ENCODE data around the gene DGKQ.

The DGKQ gene

DNA sequence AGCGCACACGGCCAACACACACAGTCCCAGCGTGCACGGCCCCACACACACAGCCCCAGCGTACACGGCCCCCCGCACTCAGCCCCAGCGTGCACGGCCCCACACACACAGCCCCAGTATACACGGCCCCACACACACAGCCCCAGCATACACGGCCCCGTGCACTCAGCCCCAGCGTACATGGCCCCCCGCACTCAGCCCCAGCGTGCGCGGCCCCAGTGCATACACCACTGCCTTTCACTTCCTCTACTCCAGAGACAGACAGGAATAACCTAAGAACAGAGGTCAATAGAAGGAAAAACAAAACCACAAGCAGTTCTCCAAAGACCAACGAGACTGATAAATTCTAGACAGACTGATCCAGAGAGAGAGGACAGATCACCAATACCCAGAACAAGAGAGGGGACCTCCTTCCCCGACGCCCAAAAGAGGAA is 58.3 kb downstream of the DGKQ start:
- Histone ChIP-seq H3K36me3 (ENCODE audit: control insufficient read depth in 1 of 2, insufficient read depth in 2 of 2, low read length in 2 of 2) (peaks cover 9 to 31% of the 10 kb centered on the region in 2 donors), H3K9me3 (ENCODE audit: control insufficient read depth in 1 of 2, low read length in 2 of 2) (peaks cover 0 to 2% of the 10 kb centered on the region in 2 donors), H3K4me3 (ENCODE audit: low read depth in 1 of 2, low read length in 2 of 2) (no peak overlapping the region), H3K4me1 (ENCODE audit: control insufficient read depth in 1 of 2, insufficient read depth in 2 of 2, low read length in 2 of 2) (peaks cover 0 to 3% of the 10 kb centered on the region in 2 donors), H3K27ac (ENCODE audit: low read length) (no peak overlapping the region), H3K27me3 (ENCODE audit: low read depth, low read length) (no peaks in the 10 kb centered on the region)

DNA sequence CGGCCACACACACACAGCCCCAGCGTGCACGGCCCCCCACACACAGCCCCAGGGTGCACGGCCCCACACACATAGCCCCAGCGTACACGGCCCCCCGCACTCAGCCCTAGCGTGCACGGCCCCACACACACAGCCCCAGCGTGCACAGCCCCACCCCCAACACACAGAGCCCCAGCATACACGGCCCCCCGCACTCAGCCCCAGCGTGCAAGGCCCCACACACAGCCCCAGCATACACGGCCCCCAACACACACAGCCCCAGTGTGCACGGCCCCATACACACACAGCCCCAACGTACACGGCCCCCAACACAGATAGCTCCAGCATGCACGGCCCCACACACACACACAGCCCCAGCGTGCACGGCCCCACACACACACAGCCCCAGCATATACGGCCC is 58.8 kb downstream of the DGKQ start:
- Histone ChIP-seq H3K27ac (ENCODE audit: low read length) (no peak overlapping the region), H3K27me3 (ENCODE audit: low read depth, low read length) (no peaks in the 10 kb centered on the region), H3K9me3 (ENCODE audit: control insufficient read depth in 1 of 2, low read length in 2 of 2) (peaks cover 0 to 2% of the 10 kb centered on the region in 2 donors), H3K4me1 (ENCODE audit: control insufficient read depth in 1 of 2, insufficient read depth in 2 of 2, low read length in 2 of 2) (peaks cover 0 to 3% of the 10 kb centered on the region in 2 donors), H3K36me3 (ENCODE audit: control insufficient read depth in 1 of 2, insufficient read depth in 2 of 2, low read length in 2 of 2) (peaks cover 9 to 36% of the 10 kb centered on the region in 2 donors), H3K4me3 (ENCODE audit: low read depth in 1 of 2, low read length in 2 of 2) (no peak overlapping the region)

DNA sequence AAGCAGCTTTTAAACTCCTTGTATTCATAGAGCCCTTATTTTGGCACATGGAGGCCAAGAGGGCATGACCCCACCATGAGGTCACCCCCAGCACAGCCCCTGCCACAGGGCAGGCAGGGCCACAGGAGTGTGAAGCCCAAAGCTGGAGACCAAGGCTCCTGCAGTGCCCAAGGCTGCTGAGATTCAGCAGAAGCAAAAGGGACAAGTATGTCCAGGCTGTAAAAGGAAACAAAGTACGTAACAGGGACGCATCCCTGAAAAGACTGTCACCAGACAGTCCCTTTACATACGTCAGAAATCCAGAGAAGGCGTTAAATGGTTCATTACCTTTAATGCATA is 60.1 kb downstream of the DGKQ start:
- H3K4me1 ChIP-seq (ENCODE audit: control insufficient read depth in 1 of 2, insufficient read depth in 2 of 2, low read length in 2 of 2): peaks cover 0 to 3% of the 10 kb centered on the region in 2 donors
- H3K27me3 ChIP-seq (ENCODE audit: low read depth, low read length): no peaks in the 10 kb centered on the region
- H3K27ac ChIP-seq (ENCODE audit: low read length): no peak overlapping the region
- H3K4me3 ChIP-seq (ENCODE audit: low read depth in 1 of 2, low read length in 2 of 2): no peak overlapping the region
- H3K9me3 ChIP-seq (ENCODE audit: control insufficient read depth in 1 of 2, low read length in 2 of 2): peaks cover 0 to 2% of the 10 kb centered on the region in 2 donors
- peaks cover 9 to 38% of the 10 kb centered on the region in 2 donors for H3K36me3 ChIP-seq (ENCODE audit: control insufficient read depth in 1 of 2, insufficient read depth in 2 of 2, low read length in 2 of 2)

DNA sequence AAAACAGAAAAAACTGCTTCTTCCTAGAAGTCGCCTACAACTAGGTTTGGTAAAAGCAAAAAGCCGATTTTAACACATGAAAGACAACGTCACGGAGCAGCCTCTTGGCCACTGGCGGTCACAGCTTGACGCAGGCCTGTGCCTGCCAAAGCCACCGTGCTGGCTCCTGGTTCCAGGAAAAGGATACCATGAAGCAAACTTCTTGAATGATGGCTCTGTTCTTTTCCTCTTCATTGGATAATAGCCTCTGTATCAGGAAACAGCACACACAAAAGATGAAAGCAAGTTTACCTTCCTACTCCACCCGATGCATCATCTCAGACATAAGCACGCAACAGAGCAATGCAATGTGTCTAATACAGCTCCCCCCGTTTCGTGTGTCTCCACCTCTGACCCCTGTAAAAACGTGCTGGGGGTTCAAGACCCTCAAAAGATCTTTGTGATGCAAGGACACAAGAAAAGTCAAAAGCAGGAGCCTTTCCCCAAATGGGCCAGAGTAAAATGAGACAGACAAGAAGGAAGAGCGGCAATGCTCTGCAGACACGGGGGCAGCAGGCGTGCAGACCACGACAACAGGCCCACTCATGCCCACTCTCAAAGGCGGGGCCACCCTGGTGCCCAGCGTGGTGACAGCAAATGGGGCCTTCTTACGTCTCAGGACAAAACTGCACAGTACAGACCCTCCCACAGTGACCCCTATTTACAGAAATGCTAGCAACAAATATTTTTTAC is 60.7 kb downstream of the DGKQ start:
- Histone ChIP-seq H3K4me3 (ENCODE audit: low read depth in 1 of 2, low read length in 2 of 2) (no peak overlapping the region), H3K4me1 (ENCODE audit: control insufficient read depth in 1 of 2, insufficient read depth in 2 of 2, low read length in 2 of 2) (peaks cover 0 to 3% of the 10 kb centered on the region in 2 donors), H3K36me3 (ENCODE audit: control insufficient read depth in 1 of 2, insufficient read depth in 2 of 2, low read length in 2 of 2) (peaks cover 9 to 39% of the 10 kb centered on the region in 2 donors), H3K9me3 (ENCODE audit: control insufficient read depth in 1 of 2, low read length in 2 of 2) (no peaks in the 10 kb centered on the region), H3K27ac (ENCODE audit: low read length) (no peak overlapping the region), H3K27me3 (ENCODE audit: low read depth, low read length) (no peaks in the 10 kb centered on the region)

DNA sequence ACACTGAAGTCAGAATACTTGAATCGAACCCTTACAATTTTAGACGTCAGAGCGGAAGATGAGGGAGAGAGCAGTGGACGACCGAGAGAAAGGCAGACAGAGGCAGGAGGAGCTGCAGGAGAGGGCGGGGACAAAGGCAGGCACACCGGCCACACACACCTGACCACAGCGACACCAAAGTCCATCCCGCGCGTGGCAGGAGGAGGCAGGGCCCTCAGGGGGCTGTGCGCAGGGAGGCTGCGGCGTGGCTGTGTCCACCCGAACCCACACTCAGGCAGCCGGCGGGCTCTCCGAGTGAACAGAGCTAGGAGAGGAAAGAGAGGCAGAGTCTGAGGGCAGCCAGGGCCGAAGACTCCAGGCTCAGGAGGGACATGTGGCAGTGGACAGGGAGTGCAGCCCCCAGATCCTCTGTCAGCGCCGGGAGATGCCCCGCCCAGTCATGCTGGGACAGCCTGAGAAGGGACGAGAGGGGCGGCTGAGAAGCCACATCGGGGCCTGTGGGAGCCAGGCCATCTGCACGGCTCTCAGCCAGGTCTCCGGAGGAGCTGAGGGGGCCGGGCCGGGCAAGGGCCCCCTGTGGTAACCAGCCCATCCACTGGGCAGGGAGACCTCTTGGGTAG is 61.4 kb downstream of the DGKQ start:
- Histone ChIP-seq H3K9me3 (ENCODE audit: control insufficient read depth in 1 of 2, low read length in 2 of 2) (no peaks in the 10 kb centered on the region), H3K36me3 (ENCODE audit: control insufficient read depth in 1 of 2, insufficient read depth in 2 of 2, low read length in 2 of 2) (peaks cover 9 to 41% of the 10 kb centered on the region in 2 donors), H3K4me3 (ENCODE audit: low read depth in 1 of 2, low read length in 2 of 2) (no peak overlapping the region), H3K27me3 (ENCODE audit: low read depth, low read length) (no peaks in the 10 kb centered on the region), H3K27ac (ENCODE audit: low read length) (no peak overlapping the region), H3K4me1 (ENCODE audit: control insufficient read depth in 1 of 2, insufficient read depth in 2 of 2, low read length in 2 of 2) (peaks cover 0 to 3% of the 10 kb centered on the region in 2 donors)

DNA sequence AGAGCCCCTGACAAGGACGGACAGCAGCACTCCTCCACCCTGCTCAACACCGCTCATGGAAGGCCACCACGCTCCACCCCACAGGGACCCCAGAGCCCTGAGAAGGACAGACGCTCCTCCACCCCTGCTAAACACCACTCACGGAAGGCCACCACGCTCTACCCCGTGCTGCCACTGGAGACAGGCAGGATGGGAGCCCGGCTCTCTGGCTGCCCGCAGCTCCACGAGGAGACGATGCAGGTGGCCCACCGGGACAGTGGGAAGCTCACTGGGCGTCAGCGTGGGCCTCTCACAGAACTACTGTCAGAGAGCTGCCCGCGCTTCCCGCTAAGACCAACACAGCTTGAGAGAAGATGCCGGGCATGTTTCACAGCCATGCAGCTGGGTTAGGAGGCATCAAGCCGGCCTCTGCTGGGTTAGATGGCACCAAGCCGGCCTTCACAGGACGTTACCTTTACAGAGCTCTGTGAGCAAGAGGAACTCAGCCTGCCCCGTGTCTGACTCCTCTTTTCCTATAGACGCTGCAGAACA is 62.1 kb downstream of the DGKQ start:
- peaks cover 0 to 3% of the 10 kb centered on the region in 2 donors for H3K4me1 ChIP-seq (ENCODE audit: control insufficient read depth in 1 of 2, insufficient read depth in 2 of 2, low read length in 2 of 2)
- H3K9me3 ChIP-seq (ENCODE audit: control insufficient read depth in 1 of 2, low read length in 2 of 2): no peaks in the 10 kb centered on the region
- no peaks in the 10 kb centered on the region for H3K27me3 ChIP-seq (ENCODE audit: low read depth, low read length)
- peaks cover 9 to 41% of the 10 kb centered on the region in 2 donors for H3K36me3 ChIP-seq (ENCODE audit: control insufficient read depth in 1 of 2, insufficient read depth in 2 of 2, low read length in 2 of 2)
- no peak overlapping the region for H3K27ac ChIP-seq (ENCODE audit: low read length)
- H3K4me3 ChIP-seq (ENCODE audit: low read depth in 1 of 2, low read length in 2 of 2): no peak overlapping the region

DNA sequence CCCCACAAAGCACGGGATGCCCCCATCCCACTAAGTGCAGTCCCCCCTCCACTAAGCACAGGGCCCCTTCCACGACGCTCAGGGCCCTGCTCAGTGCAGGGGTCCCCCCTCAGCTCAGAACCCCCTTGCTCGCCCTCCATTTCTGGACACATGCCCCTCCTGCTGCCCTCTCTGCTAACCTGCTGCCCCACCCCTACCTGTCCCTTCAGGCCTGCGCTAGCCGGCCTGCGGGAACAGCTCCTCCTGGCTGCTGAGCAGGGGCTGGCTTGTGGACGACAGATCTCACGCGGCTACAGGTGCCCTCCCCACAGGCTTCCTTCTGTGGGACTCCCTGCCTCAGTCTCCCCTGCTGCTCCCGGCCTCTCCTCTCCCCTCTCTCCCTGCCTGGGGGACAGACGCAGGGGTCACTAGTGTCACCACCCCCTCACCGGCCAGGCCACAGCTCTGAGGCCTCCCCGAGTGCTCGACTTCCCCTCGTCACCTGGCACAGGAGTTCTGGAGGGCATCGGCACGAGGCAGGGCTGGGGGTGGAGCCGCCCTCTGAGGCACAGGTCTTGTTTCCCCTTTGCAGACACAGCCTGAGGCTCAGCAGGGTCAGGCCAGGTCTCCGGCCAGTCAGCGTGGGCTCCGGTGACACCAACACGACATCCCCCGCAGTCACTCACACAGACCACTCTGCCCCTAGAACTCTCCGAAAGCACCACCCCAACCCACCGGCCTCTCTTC is 62.8 kb downstream of the DGKQ start:
- no peak overlapping the region for H3K27ac ChIP-seq (ENCODE audit: low read length)
- peaks cover 9 to 44% of the 10 kb centered on the region in 2 donors for H3K36me3 ChIP-seq (ENCODE audit: control insufficient read depth in 1 of 2, insufficient read depth in 2 of 2, low read length in 2 of 2)
- H3K4me1 ChIP-seq (ENCODE audit: control insufficient read depth in 1 of 2, insufficient read depth in 2 of 2, low read length in 2 of 2): peaks cover 0 to 1% of the 10 kb centered on the region in 2 donors
- no peaks in the 10 kb centered on the region for H3K9me3 ChIP-seq (ENCODE audit: control insufficient read depth in 1 of 2, low read length in 2 of 2)
- H3K27me3 ChIP-seq (ENCODE audit: low read depth, low read length): no peaks in the 10 kb centered on the region
- no peak overlapping the region for H3K4me3 ChIP-seq (ENCODE audit: low read depth in 1 of 2, low read length in 2 of 2)

DNA sequence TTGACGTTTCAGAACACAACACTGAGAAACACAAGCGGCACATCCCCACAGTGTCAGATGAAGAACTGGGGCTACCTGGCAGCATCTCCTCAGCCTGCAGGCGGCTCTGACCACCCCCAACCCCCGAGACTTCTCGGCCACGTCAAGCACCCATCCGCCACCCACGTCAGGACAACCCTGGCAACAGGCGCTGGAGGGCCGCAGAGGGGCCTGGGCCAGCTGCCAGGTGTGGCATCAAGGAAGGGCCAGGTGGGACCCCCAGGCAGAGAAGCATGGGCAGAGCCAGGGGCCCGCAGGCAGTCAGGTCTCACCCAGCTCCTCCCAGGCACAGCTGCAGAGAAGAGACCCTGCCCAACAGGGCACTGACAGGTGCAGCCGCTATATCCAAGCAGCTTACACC is 63.5 kb downstream of the DGKQ start:
- H3K27ac ChIP-seq (ENCODE audit: low read length): no peak overlapping the region
- H3K36me3 ChIP-seq (ENCODE audit: control insufficient read depth in 1 of 2, insufficient read depth in 2 of 2, low read length in 2 of 2): peaks cover 10 to 45% of the 10 kb centered on the region in 2 donors
- no peaks in the 10 kb centered on the region for H3K4me1 ChIP-seq (ENCODE audit: control insufficient read depth in 1 of 2, insufficient read depth in 2 of 2, low read length in 2 of 2)
- H3K4me3 ChIP-seq (ENCODE audit: low read depth in 1 of 2, low read length in 2 of 2): no peak overlapping the region
- no peaks in the 10 kb centered on the region for H3K9me3 ChIP-seq (ENCODE audit: control insufficient read depth in 1 of 2, low read length in 2 of 2)
- H3K27me3 ChIP-seq (ENCODE audit: low read depth, low read length): no peaks in the 10 kb centered on the region

DNA sequence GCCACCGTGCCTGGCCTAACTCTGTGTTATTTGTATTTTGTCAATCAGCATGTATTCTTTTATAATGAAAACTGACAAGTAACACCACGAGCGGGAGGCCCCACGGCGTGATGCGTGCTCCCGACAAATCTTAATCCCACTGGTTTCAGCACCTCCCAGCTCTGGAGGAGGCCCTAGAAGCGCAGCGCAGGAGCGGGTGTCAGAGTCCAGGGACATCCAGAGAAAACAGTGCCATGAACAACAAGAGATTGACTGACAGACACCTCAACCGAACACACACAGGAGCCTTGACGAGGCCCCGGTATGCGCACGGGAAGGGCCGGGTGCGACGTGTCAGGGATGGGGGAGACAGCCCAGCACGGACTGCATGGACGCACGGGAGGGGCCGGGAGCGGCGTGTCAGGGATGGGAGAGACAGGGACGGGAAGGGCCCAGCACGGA is 64.2 kb downstream of the DGKQ start:
- Histone ChIP-seq H3K4me3 (ENCODE audit: low read depth in 1 of 2, low read length in 2 of 2) (no peak overlapping the region), H3K27ac (ENCODE audit: low read length) (no peak overlapping the region), H3K27me3 (ENCODE audit: low read depth, low read length) (no peaks in the 10 kb centered on the region), H3K4me1 (ENCODE audit: control insufficient read depth in 1 of 2, insufficient read depth in 2 of 2, low read length in 2 of 2) (no peaks in the 10 kb centered on the region), H3K36me3 (ENCODE audit: control insufficient read depth in 1 of 2, insufficient read depth in 2 of 2, low read length in 2 of 2) (peaks cover 14 to 50% of the 10 kb centered on the region in 2 donors), H3K9me3 (ENCODE audit: control insufficient read depth in 1 of 2, low read length in 2 of 2) (no peaks in the 10 kb centered on the region)
